Testis (tissue), 3 donors: ENCODE data around the gene RNF187. TPM values are rescaled to one million over a fixed set of nuclear protein-coding genes. Genes with fewer than 3 reads are reported as not detected.
A peak's percentile ranks its signal among the peaks of the same experiment; 100 is the strongest.

Experiments used
- DNase-seq: peaks from one replicate; pipeline ENCODE4 v3.0.0-alpha.2; 2019
- H3K27ac ChIP-seq, 2 donors: fragments of 200-600 bp; sonication (generic); one replicate each; pipeline ENCODE4 v1.5.1; 2019
- H3K27me3 ChIP-seq: fragments of 200-600 bp; sonication (generic); one replicate; pipeline ENCODE4 v1.5.1; 2019
- H3K36me3 ChIP-seq: fragments of 200-600 bp; sonication (generic); one replicate; pipeline ENCODE4 v1.5.1; 2017; ENCODE audit warnings: low read depth; ENCODE audit errors: missing control alignments
- H3K4me1 ChIP-seq: fragments of 200-600 bp; sonication (generic); one replicate; pipeline ENCODE4 v1.5.1; 2019
- H3K4me3 ChIP-seq, 2 donors: fragments of 200-600 bp; sonication (generic); one replicate each; pipeline ENCODE4 v1.5.1; 2017 to 2019
- H3K9me3 ChIP-seq: fragments of 200-600 bp; sonication (generic); one replicate; pipeline ENCODE4 v1.5.1; 2017
- CTCF ChIP-seq, 3 experiments: fragments of 450-650 bp in 2 of 3; fragments of 200-600 bp in 1 of 3; sonication (generic) in 1 of 3; IDR thresholded peaks; one replicate each; pipeline ENCODE4 v1.5.1; 2016 to 2019; ENCODE audit warnings: antibody characterized with exemption in 3 of 3, mild to moderate bottlenecking in 2 of 3, moderate library complexity in 1 of 3
- POLR2A ChIP-seq: fragments of 450-650 bp; IDR thresholded peaks from one replicate; pipeline ENCODE4 v1.6.1; 2017; ENCODE audit warnings: antibody characterized with exemption, mild to moderate bottlenecking, moderate library complexity
- WGBS, 2 donors: methylation state at CpG; one replicate each; pipeline ENCODE4 v1.1.5; 2018; 5-methylcytosine and 5-hydroxymethylcytosine counted together
- intact Hi-C: fragments of 100-400 bp; cut with DNase I; formaldehyde crosslinking; loops from one replicate; pipeline ENCODE4 v1.15.1; 2023; ENCODE audit warnings: low total_unique reads
- polyA plus RNA-seq: library from polyadenylated mRNA; stranded (reverse); fragments of 350-450 nt; fragmentation: Illumina TruSeq; extraction: RNeasy Lipid Tissue Mini Kit (QIAGEN cat#74804); gene quantifications from one replicate; pipeline ENCODE4 v1.2.3, GENCODE V29; 2014; ENCODE audit warnings: low read depth, low replicate concordance; ENCODE audit not compliant: insufficient read depth
- total RNA-seq, 2 donors: library from RNA; depleted of rRNA; stranded (reverse); fragments of >200 nt; gene quantifications; one replicate each; pipeline ENCODE4 v1.2.3, GENCODE V29; 2016

RNF187 gene
- total and polyA plus RNA-seq, 3 donors from 2014 or later: 49.3 to 109 (median 86.8) TPM

- no peak for DNase-seq
- intact Hi-C loops: no loop called here
- H3K4me3 ChIP-seq: no peak overlapping the region
- no peaks in the 10 kb centered on the region for H3K9me3 ChIP-seq
- no peak for TF ChIP-seq CTCF (IDR thresholded peaks at IDR 0.05)
- TF ChIP-seq POLR2A: no peak
- no peak overlapping the region for H3K27ac ChIP-seq
- H3K4me1 ChIP-seq: peaks cover 7% of the 10 kb centered on the region
- WGBS, 2 donors: 48 to 55% methylated on average over 7 of the region's 7 CpGs
- H3K36me3 ChIP-seq: no peaks in the 10 kb centered on the region
- H3K27me3 ChIP-seq: no peaks in the 10 kb centered on the region
Observed at GRCh38 chr1:228463009-228463558, 24.1 kb upstream of the RNF187 start.

GRCh38 chr1:228463559-228464455, 23.4 kb upstream of the RNF187 start:
- Histone ChIP-seq H3K9me3 (no peaks in the 10 kb centered on the region), H3K27ac (no peak overlapping the region), H3K27me3 (no peaks in the 10 kb centered on the region), H3K4me1 (peaks cover 7% of the 10 kb centered on the region), H3K36me3 (no peaks in the 10 kb centered on the region), H3K4me3 (peak overlapping the region in 1 of 2 donors; percentile 27)
- peak; percentile 48 for DNase-seq
- WGBS, 2 donors: 3 to 4% methylated on average over 39 to 56 of the region's 56 CpGs
- intact Hi-C loops: no loop called here
- TF ChIP-seq CTCF (IDR thresholded peaks at IDR 0.05): no peak
- TF ChIP-seq POLR2A: no peak

DNA sequence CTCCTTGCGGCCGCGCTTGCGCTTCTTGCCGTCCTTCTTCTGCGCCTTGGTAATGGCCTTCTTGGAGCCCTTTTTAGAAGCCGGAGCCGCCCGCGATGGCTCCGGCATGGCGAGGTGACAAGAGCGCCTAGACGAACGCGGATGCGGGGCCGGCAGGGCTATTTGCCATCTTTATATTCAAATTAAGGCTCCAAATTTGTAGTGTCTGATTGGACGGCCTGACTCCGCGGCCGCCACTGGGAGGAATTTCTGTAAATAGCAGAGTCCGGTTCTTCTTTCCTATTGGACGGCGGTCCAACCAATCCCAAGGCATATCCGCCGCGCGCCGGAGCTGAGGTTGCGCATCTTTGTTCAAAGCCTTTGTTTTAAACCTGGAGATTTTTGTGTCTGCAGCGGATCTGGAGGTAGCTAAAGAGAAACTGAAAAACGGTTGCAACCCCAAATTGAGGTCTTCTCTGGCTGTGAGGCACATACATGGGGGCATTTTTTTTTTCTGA, 22.6 kb upstream of the RNF187 start:
- WGBS, 2 donors: 3% methylated on average over 15 to 33 of the region's 33 CpGs
- Histone ChIP-seq H3K27me3 (no peaks in the 10 kb centered on the region), H3K4me3 (peak overlapping the region in 1 of 2 donors; percentile 27), H3K9me3 (no peaks in the 10 kb centered on the region), H3K36me3 (no peaks in the 10 kb centered on the region), H3K4me1 (peaks cover 3% of the 10 kb centered on the region), H3K27ac (no peak overlapping the region)
- peak; percentile 80 for DNase-seq
- no peak for TF ChIP-seq CTCF (IDR thresholded peaks at IDR 0.05)
- intact Hi-C loops: no loop called here

DNA sequence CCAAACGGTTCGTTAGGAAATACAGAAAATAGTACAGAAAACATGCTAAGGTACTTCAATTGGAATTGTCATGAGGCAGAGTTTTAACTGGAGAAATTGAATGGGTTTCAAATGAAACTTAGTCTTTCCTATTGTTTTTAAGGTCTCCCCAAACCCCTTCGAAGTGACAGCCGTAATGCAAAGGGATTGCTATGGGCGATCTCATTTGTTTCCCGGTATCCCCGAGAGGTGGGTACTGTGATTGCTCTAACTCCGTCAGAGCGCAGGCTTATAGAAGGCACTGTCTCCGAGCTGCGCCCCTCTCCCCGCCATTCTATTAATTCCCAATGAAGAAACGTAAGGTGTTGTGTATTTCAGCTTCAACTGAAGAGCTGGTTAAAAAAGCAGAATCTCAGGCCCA, 22.0 kb upstream of the RNF187 start:
- Histone ChIP-seq H3K4me3 (peak overlapping the region in 1 of 2 donors; percentile 27), H3K27me3 (no peaks in the 10 kb centered on the region), H3K27ac (no peak overlapping the region), H3K36me3 (no peaks in the 10 kb centered on the region), H3K9me3 (no peaks in the 10 kb centered on the region), H3K4me1 (peaks cover 8% of the 10 kb centered on the region)
- TF ChIP-seq POLR2A (no peak), CTCF (IDR thresholded peaks at IDR 0.05) (no peak)
- no peak for DNase-seq
- WGBS, 2 donors: 17 to 27% methylated on average over 13 of the region's 13 CpGs
- intact Hi-C loops: no loop called here
